ENCODE measurements around the gene ADISSP. TPM values are rescaled to one million over a fixed set of nuclear protein-coding genes. Genes with fewer than 3 reads are reported as not detected.

The ADISSP gene
- polyA plus RNA-seq, 1 donor: 21.6 TPM

DNA sequence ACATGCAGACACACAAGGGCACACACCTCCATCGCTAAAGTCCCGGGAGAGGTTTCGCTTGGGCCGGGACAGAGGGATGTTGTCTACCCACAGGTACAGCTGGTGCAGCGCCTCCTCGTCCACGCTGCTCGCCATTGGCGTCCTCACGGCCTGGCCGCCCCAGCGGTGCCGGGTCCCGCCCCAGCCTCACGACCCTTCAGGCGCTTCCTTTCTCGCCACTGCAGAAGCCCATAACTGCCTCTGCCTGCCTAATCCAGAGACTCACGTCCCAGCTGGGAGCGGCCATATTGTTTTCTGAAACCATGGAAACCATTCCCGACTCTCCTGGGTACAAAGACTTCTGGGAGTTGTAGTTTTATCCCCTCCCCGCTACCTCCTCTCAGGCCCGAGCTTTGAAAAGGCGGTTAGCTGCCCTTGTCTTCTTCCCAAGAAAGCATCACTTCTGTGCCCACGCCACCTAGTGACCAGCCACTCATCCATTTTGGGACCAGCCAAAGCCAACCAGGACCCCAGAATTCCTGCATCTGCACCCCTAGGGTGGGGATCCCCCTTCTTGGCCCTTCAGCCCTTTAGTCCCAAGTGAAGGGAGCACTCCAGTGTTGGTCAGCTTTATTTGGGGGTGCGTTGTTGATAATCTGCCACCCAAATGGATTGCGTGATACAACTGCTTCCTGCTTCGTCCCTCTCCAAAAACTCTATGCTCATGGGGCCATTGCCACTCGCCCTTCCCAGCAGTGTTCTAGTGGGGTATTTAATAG lies 13.8 kb upstream of the ADISSP start, which contains the start of gene SPEF1:
Gene SPEF1 (minus strand): TSS at position 296 of the 758 bp plus-strand sequence. CDS start 161 bp downstream, at position 135.
- DNase-seq (ENCODE audit: low read depth): peak; percentile 79

DNA sequence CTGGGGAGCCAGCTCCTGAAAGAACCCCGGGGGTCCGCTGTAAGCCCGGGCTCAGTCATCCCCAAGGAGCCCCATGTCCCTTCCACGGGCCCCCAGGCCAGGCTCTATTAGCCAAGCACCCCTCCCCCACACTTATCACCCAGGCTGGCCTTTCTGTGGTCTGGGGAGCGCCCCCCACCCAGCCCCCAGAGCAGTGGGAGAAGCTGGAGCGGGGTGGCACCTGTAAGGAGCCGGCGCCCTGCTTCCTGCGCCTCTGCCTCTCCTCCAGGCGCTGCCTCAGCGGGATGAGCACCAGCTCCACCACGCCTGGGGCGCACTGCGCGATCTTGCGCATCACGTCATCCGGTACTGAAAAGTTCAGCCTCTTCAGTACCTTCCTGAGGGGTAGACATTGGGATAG lies 11.4 kb upstream of the ADISSP start:
- no peak for DNase-seq (ENCODE audit: low read depth)

DNA sequence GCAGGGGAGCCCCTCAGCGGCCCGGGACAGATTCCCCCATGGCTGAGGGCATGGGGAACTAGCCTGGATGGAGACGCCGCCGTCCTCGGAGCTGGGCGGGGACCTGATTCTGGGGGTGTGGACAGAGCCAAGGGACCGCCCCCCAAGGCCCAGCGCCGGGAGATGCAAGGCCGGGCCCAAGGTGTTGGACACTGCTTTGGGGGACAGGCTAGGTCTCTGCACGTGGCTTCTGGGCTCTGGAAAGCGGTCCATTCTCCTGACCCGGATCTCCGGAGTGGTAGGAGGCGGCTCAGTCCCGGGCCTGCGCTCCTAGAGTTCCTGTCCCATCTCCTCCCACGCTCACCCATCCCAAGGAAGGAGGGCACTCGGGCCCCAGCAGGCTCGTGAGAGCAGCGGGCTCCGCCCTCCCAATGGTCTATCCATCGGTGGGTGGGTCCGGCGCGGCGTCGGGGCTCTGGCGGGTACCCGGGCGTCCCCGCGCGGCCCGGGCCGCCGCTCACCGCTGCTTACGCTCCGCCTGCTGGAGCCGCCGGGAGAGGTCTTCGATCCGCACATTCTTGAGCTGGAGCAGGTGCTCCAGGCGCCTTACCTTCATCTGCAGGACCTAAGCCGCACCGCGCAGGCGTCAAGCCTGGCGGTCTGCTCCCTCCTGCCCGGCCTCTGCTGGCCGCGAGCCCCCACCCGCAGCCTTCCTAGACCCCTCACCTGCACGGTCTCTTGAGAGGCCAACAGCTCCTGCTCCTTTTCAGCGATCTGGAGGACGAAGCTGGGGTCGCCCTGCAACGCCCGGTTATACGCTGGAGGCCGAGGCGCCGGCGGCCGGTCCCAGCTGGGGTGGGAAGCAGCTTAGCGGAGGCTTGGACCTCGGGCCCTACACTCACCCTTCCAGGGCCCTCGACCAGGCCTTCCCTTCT lies 10.4 kb upstream of the ADISSP start:
- no peak for DNase-seq (ENCODE audit: low read depth)

DNA sequence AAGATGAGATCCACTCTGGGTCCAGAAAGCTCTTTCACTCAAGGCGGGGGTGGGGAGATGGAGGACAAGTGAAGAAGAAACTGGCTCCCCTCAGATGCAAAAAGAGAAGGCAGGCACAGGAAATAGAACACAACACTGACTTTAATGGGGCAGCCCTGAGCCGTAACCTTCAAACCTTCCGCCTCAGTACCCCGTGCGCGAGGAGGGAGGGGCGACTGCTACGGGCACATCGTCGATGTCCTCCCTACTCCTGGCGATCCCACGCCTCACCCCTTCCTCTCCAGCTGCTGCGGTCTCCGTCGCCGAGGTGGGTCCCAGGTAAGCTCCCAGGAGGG lies 9.8 kb upstream of the ADISSP start:
- no peak for DNase-seq (ENCODE audit: low read depth)

DNA sequence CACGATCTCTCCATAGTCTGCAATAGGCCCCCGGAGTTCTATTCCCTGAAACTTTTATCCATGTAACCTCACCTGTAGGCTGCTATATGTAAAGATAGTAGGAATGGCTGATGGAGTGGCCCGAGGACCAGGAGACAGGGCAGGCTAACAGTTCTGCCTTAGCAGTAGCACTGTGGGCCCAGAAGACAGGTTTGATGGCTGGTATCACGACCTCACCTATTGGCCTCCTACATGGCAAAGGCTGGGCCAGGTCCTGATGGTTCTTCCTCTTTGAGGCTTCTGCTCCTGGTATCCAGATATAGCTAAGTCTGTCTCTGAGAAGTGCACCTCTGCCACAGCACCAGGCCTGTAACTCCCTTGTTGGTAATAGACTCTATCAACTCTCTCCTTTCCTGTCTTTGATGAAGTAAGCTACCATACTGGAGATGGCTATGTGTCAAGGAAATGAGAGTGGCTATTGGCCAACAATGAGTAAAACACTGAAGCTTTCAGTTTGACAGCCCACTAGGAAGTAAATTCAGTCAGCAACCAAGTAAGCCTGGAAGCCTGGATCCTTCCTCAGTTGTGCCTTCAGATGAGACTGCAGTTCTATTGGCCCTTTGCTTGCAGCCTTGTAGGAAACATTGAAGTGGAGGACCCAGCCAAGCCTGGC lies 8.0 kb upstream of the ADISSP start:
- no peak for DNase-seq (ENCODE audit: low read depth)

DNA sequence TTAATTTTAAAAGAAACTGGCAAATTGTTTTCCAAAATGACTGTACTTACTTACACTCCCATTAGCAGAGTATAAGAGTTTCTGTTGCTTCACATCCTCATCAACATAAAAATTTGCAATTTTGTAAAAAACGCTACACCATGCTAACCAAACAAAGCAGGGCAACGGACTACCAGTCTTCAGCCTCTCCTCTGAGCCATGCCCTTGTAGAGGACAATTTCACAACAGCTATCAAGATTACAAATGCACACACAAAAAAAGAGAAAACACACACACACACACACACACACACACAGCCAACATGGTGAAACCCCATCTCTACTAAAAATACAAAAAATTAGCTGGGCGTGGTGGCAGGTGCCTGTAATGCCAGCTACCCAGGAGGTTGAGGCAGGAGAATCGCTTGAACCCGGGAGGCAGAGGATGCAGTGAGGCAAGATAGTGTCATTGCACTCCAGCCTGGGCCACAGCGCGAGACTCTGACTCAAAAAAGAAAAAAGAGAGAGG lies 4.1 kb upstream of the ADISSP start:
- DNase-seq (ENCODE audit: low read depth): no peak

DNA sequence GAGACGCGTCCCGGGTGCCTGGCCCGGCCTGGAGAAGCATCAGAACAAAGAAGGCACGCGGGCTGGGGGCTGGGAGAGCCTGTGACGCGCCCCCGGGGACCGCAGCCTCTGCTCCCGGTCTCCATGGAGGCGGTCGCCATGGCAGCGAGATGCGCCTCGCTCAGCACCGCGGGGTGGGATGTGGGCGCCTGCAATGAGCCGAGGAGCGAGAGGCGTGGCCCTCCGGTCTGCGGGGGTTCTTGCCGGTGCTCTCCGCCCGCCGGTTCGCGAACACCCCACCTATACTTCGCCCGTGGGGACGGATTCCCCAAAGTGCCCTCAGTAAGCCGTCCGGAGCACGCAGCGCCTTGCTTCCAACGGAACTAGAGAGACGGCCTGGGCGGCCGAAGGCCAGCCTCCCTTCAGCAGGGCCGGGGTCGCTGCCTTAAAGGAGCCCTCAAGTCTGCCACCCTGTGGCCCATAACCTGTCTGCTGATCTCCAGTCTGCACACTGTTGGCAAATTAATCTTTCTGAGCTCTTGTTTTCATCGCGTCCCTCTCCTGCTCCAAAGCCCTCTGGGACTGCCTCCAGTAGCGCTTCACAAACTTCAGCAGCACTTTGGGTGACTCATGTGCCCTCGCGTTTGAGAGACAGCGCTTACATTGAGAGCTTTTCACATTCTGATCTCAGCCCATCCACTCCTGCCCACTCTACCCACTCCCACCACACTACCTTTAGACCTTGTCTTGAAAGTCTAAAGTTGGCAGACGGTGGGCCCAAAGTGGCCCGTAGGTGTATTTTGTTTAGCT lies 983 bp upstream of the ADISSP start:
- DNase-seq (ENCODE audit: low read depth): no peak

DNA sequence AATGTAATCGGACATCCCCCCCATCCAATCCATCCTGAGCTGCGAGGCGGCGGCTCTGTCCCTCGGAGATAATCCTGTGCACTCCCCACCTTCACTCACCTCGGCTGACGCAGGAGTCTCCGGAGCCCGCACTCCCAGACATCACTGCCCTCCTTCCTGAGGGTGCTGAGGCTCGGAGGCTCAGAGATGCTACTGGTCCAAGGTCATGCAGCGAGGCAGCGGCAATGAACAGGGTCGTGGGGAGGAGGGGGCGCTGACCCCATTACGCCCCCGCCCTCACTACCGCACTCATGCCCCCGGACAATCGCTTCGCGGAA lies 485 bp downstream of the ADISSP start:
- no peak for DNase-seq (ENCODE audit: low read depth)

DNA sequence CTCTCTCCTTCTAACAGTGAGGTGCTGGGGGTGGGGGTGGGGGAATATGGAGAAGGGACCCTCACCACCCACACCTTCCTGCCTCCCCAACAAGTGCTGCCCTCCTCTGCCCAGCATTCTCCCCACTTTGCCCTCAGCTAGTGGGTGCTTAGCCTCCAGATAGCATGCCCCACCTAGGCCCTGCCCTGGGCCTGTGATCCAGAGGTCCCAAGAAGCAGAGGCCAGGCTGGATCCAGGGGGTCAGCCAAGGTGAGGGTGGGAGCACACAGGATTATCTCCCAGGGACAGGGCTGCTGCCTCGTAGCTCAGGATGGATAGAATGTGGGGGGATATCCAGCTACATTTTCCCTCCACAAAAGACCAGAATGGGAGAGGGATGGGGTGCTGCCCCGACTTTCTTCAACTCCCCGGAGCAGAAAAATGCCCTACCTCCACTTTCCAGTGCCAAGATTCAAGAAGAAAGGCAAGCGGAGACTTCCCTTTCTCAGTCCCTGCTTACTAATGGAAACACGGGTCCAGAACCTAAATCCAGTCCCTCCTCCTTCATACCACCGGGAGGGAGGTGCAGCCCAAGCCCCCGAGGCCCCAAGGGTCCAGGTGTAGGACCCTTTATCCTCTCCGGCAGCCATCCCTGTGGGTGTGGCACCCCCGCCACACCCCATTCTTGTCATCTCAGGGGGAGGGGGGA lies 987 bp downstream of the ADISSP start:
- DNase-seq (ENCODE audit: low read depth): no peak

DNA sequence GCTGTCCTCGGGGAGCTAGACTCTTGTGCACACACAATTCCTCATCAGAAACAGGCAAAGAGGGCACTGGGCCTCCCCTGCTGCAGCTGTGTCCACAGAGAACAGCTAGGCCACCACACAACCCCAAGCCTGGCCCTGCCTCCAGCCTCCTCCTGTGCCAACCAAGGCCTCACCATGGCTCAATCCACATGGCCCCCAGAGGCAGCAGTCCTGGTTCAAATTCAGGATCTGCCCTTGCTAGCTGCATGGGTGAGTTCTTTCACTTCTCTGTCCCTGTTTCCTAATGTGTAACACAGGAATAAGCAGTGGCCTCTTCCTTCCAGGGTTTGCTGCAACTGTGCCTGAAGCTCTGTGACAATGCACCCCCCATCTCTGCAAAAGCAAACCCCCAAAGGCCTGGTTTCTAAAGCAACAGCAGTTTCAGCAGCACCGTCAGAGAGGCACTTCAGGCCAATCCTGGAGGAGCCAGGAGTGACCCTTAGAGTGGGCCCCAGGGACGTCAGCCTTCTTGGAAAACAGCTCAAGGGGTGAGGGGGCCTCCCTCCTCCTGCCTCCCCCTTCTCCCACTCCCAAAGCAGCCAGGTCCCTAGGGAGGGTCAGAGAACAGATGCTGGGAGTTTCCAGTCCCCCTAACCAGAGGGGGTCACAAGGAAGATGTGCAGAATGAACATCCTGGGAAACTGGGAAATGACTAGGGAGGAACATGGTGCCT lies 2.2 kb downstream of the ADISSP start:
- no peak for DNase-seq (ENCODE audit: low read depth)

DNA sequence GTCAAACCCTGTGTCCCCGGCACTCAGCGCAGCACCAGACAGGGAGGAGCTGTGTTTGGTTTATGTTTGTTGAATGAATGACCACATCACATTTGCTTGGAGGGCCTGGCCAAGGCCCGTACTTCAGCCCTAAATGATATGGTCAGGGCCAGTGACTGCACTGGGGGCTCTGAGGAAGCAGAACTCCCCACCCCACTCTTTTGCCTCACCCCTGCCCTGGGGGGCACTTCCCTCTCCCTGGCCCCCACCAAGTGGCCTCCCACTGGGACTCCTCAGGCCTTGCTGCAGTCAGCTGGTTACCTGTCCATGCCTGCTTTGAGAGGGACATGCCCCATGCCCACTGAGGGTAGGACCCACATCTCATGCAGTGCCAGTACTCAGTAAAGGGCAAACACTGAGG lies 2.9 kb downstream of the ADISSP start:
- no peak for DNase-seq (ENCODE audit: low read depth)

DNA sequence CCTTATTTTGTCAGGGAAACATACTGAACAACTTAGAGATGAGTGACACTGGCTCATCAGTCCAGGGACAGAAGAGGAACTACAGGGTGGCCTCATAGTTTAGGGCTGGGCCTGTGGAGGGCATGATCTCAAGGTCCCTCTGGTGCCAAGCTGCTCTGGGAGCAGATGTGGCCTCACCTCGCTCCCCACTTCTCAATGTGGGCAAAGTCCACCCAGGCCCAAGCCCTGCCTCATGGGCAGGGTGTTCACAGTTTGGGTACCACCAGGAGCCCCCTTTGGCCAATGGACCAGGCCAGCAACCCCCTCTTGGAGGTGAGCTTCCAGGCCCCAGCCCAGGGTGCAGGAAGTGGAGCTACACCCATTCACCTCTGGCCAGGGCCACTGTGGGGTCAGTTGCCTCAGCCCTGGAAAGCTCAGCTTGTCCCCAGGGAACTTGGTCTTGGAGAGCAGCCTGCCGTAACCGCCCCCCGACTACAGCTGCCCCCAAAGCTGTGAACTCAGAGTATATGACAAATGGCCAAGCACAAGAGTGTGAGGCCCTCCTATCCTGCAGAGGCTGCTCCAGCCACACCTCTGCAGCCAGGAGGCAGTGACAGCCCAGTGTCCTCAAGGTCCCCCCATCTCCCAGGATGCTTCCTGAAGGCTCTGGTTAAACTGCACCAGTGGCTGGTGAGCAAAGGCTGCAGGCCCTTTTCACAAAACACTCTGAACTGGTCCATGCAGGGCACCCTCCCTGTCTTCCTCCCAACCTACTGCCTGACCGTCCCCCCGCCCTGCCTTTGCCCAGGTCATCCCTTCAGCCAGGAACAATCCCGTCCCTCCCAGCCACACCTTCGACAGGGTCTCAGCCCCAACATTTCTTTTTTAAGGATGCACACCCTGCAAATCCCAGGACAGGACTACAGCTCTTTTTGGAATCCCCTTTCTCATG lies 3.6 kb downstream of the ADISSP start:
- no peak for DNase-seq (ENCODE audit: low read depth)

DNA sequence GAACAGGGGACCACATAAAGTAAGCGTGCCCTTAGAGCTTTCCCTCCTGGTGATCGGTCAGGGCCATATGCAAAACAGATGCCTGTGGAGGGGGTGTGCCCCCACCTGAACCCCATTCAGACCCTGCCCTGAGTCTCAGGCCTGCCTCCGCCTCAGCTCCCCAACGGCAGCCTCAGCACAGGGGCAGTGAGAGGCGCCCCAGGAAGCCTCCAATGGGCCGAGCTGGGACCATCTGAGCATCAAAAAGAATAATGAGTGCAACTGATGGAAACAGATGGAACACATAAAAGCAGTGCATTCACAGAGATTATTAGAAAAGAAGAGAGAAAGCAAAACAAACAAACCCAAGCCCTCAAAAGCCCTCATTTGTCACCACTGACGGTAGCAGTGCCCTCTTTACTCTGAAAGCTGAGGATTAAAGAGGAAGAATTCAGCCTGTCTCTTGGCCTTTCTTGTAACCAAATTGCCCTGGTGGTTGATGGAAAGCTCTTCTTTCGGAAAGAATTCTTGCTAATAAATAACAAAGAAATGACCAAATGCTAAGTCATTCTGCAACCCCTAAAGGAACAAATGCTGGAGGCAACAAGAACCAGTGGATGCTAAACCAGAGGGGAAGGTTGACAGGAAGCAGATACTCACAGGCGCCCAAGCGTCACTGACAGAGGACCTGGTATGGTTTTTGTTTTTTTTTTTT lies 6.8 kb downstream of the ADISSP start:
- DNase-seq (ENCODE audit: low read depth): no peak

DNA sequence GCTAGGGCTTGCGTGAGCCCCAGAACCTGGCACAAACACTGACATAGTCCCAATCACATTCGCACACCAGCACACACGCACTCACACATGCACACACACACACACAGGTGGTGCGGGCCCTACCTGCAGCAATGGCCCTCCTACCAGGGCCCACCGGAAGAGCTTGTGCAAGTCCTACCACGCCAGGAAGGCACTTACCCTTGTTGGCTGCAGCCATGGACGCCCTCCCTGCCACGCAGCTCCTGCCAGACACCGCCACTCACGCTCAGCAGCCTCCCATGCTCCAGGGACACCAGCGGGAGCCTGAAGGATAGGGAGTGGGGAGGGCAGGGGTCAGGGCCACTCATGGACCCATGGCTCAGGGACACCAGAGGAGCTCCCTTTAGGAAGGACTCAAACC lies 7.7 kb downstream of the ADISSP start:
- DNase-seq (ENCODE audit: low read depth): no peak

DNA sequence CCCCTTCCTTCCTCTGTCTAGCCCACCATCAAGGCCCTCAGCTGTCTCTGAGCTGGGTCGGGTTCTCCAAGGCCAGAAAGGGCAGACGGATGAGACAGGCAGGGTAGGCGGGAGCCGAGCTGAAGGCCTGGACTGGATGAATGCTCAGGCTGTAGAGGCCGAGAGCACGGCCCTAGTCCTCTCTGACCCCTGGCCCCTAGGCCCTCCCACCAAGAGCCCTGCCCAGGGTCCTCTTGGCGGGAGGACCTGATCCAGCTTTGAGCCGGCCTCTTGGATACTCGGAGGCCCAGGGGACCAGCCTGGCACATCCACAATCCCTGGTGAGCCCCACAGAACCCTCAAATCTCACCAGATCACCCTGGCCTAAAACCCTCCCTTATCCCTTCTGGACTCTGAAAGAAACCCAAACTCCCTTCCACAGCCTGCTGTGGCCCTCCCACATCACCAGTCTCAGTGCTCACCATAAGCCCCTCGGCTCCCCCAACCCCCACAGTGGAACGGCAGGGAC lies 8.2 kb downstream of the ADISSP start:
- no peak for DNase-seq (ENCODE audit: low read depth)

DNA sequence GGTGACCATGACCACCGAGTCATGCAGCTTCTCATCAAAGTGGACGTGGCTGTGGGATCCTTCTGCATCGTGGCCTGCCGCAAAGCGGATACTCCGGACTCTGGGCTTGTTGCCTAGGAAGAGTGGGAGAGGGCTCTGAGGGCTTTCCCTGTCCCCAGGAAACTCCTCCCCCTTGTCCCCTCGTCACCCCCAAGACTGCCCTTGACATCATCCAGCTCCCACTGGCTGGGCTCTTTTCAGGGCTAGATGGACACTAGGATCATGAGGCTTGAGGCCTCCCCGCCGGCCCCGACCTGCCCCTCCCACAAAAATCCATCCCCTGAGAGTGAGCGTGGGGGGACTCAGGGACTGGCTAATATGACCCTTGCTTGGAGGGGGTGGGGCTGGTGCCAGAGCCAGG lies 9.0 kb downstream of the ADISSP start:
- no peak for DNase-seq (ENCODE audit: low read depth)

DNA sequence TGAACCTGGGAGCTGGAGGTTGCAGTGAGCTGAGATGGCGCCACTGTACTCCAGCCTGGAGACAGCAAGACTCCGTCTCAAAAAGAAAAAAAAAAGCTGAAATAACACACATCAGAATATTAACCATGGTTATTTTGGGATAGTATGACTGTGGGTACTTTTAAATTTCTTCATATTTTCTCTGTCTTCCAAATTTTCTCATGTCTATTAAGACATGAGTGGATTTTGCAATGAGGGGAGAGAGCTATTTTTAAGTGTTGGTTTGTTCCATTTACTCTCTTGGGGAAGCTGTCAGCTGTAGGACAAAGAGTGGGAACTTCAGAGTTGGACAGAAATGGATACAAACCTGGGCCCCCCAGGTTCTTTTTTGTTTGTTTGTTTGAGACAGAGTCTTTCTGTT lies 10.3 kb downstream of the ADISSP start:
- no peak for DNase-seq (ENCODE audit: low read depth)

DNA sequence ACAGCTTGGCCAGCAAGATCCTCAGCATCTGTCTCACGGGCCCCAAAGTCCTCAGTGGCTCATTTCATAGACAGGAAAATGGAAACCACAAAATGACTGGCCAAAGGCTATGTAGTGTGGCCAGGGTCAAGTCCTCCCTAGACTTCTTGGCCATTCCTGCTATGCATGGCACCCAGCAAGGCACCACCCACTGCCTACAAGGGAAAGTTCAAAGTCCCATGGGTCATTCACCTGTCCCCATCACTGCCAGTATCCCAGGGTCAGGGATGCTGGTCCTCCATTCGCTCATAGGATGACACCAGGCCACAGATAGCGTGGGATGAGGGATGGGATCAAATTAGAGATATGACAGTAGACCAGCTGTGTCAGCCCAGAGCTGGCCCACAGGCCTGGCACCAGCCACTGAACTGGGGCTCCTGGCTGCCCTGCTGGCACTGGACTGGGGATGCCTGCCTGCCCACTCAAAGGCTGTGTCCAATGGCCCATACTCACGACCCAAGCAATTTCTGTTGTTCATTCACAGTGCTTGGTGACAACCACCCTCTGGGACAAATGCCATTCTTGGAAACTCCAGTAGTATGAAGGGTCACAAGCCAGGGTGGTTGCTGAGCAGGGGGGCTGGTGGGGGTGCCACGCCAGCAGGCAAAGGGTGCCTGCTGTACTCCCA lies 11.6 kb downstream of the ADISSP start:
- no peak for DNase-seq (ENCODE audit: low read depth)

Data from forelimb muscle (tissue), 1 donor.